Type B pancreatic cell (in vitro differentiated cells): ENCODE results near the gene TRAM2. TPM values are rescaled to one million over a fixed set of nuclear protein-coding genes. Genes with fewer than 3 reads are reported as not detected.

ENCODE experiments used
- DNase-seq: peaks from one replicate; pipeline ENCODE4 v3.0.0; 2021; ENCODE audit warnings: mixed read lengths; ENCODE audit not compliant: unreplicated experiment; ENCODE audit errors: extremely low spot score
- H3K27ac Mint-ChIP-seq: 2 replicates; pipeline ENCODE4 v1.8.0; 2021; ENCODE audit warnings: mild to moderate bottlenecking, mixed read lengths
- H3K27me3 Mint-ChIP-seq: 2 replicates; pipeline ENCODE4 v1.8.0; 2021; ENCODE audit warnings: mixed read lengths
- H3K36me3 Mint-ChIP-seq: 2 replicates; pipeline ENCODE4 v1.8.0; 2021; ENCODE audit warnings: mixed read lengths
- H3K4me1 Mint-ChIP-seq: one replicate; pipeline ENCODE4 v1.8.0; 2021; ENCODE audit warnings: mixed read lengths; ENCODE audit not compliant: unreplicated experiment
- H3K4me3 Mint-ChIP-seq: 2 replicates; pipeline ENCODE4 v1.8.0; 2021; ENCODE audit warnings: mild to moderate bottlenecking, mixed read lengths
- H3K9me3 Mint-ChIP-seq: 2 replicates; pipeline ENCODE4 v1.8.0; 2021; ENCODE audit warnings: mixed read lengths
- CTCF ChIP-seq: fragments of 200-600 bp; sonication (generic); conservative IDR thresholded peaks from 2 replicates; pipeline ENCODE4 v1.5.0; 2021; ENCODE audit warnings: antibody characterized with exemption, mild to moderate bottlenecking
- total RNA-seq: library from RNA; stranded (reverse); gene quantifications from 2 replicates; pipeline ENCODE4 v1.2.1, GENCODE V29; 2021; ENCODE audit warnings: low replicate concordance

Gene TRAM2
- total RNA-seq, 1 donor from 2014 or later: 23.0 TPM

DNA sequence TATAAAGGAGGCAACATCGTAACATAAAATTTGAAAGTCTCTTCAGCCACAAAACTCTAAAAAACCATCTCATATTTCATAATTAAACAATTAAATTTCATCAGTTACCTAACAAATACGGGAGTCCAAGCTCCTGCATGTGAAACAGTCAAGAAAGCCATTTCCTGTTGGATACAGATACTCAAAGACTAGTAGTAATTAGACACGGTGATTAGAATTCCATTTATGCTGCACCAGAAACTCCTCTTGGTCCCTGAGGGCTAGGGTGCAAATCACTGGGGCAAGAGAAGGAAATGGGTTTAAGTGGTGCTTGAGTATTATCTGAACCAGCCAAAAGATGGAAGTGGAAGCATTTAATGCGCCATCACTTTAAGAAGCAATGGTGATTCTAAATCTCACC, 27.4 kb downstream of the TRAM2 start:
- Mint-ChIP-seq H3K9me3 (no peaks in the 10 kb centered on the region), H3K36me3 (peaks cover 14% of the 10 kb centered on the region), H3K27me3 (no peaks in the 10 kb centered on the region), H3K4me1 (peaks cover 69% of the 10 kb centered on the region), H3K27ac (no peak overlapping the region), H3K4me3 (no peak overlapping the region)
- DNase-seq: no peak
- no peak for TF ChIP-seq CTCF

GRCh38 chr6:52548999-52549398, 27.9 kb downstream of the TRAM2 start:
- H3K4me1 Mint-ChIP-seq: peaks cover 73% of the 10 kb centered on the region
- H3K36me3 Mint-ChIP-seq: peaks cover 14% of the 10 kb centered on the region
- H3K27me3 Mint-ChIP-seq: no peaks in the 10 kb centered on the region
- DNase-seq: no peak
- H3K4me3 Mint-ChIP-seq: no peak overlapping the region
- no peak overlapping the region for H3K27ac Mint-ChIP-seq
- TF ChIP-seq CTCF: no peak
- H3K9me3 Mint-ChIP-seq: no peaks in the 10 kb centered on the region

DNA sequence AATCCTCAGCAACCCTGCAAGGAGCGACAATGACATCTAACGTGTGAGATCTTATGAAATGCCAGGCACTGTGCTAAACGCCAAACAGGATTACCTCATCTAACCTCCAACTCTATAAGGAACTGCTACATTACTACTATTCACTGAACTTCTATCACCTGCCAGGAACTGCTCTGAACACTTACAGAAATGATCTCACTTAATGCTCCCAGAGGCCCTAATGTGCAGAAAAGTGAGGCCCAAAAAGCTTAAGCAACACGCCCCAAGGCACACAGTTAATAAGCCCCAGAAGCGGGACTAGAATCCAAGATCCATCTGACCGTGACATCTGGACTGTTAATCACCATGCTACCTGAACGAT, 28.5 kb downstream of the TRAM2 start:
- no peaks in the 10 kb centered on the region for H3K9me3 Mint-ChIP-seq
- peaks cover 74% of the 10 kb centered on the region for H3K4me1 Mint-ChIP-seq
- DNase-seq: no peak
- no peaks in the 10 kb centered on the region for H3K27me3 Mint-ChIP-seq
- no peak overlapping the region for H3K27ac Mint-ChIP-seq
- no peak overlapping the region for H3K4me3 Mint-ChIP-seq
- TF ChIP-seq CTCF: no peak
- H3K36me3 Mint-ChIP-seq: peaks cover 14% of the 10 kb centered on the region

DNA sequence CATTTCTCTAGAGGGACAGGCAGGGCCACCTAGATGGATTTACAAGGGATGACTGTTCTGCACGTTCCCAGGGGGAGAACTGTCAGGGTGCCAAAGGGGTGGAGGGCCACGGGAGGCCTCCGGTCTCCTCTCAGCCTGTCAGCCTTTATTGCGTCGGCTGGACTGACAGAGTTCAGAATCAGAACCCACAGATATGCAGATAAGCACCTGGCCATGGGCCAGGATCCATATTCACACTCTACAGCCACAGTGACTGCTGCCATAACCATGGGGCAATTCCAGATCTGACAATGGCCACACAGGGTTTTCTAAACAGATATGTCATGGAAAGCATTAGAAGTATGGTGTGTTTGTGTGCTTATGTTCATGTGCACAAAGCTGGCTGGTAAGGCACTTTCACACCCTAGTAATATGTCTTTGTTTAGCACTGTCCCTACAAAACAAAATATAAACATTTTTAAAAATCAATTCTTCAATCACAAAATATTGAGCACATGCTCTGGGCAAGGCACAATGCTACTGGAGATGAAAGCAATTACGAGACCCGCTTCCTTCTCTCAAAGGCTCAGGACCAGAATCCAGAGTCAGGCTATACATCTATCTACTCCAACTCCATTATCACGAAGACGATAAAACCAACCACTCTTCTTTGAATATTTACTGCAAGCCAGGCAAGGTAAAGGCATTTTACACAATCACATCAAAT, 29.1 kb downstream of the TRAM2 start:
- Mint-ChIP-seq H3K9me3 (no peaks in the 10 kb centered on the region), H3K4me1 (peaks cover 69% of the 10 kb centered on the region), H3K36me3 (peaks cover 14% of the 10 kb centered on the region), H3K27me3 (no peaks in the 10 kb centered on the region), H3K4me3 (no peak overlapping the region), H3K27ac (no peak overlapping the region)
- no peak for DNase-seq
- TF ChIP-seq CTCF: no peak

- H3K27me3 Mint-ChIP-seq: no peaks in the 10 kb centered on the region
- no peaks in the 10 kb centered on the region for H3K9me3 Mint-ChIP-seq
- TF ChIP-seq CTCF: no peak
- no peak for DNase-seq
- H3K4me1 Mint-ChIP-seq: peaks cover 58% of the 10 kb centered on the region
- H3K4me3 Mint-ChIP-seq: no peak overlapping the region
- H3K27ac Mint-ChIP-seq: no peak overlapping the region
- H3K36me3 Mint-ChIP-seq: peaks cover 14% of the 10 kb centered on the region
Observed at GRCh38 chr6:52546678-52547077, 30.2 kb downstream of the TRAM2 start.
